Keratinocyte (primary cell): ENCODE measurements around the gene SNPH. TPM values are rescaled to one million over a fixed set of nuclear protein-coding genes. Genes with fewer than 3 reads are reported as not detected.

Source experiments
- DNase-seq: peaks from one replicate; pipeline ENCODE4 v3.0.0-alpha.2; 2011; ENCODE audit warnings: low read depth, missing footprints, low spot score
- FAIRE-seq: peaks from 2 replicates; lab custom pipeline; 2011; peaks lifted over from hg19 to GRCh38; lab: Jason Lieb, UNC
- H2AFZ ChIP-seq: 2 replicates; pipeline ENCODE4 v1.6.0; 2012; ENCODE audit warnings: low read length, control low read depth, inconsistent platforms; ENCODE audit not compliant: control insufficient read depth
- H3K27ac ChIP-seq: 2 replicates; pipeline ENCODE4 v1.5.1; 2011; ENCODE audit warnings: low read length; ENCODE audit not compliant: control insufficient read depth, insufficient read depth
- H3K27me3 ChIP-seq: 3 replicates; pipeline ENCODE4 v1.6.0; 2011; ENCODE audit warnings: low read length; ENCODE audit not compliant: control insufficient read depth, insufficient read depth; ENCODE audit errors: extremely low read depth
- H3K36me3 ChIP-seq, 2 experiments: 2 replicates in 1 of 2; 3 replicates in 1 of 2; pipeline ENCODE4 v1.5.1; 2011; ENCODE audit warnings: low read length in 2 of 2, mild to moderate bottlenecking in 1 of 2; ENCODE audit not compliant: control insufficient read depth in 2 of 2, insufficient read depth in 2 of 2; ENCODE audit errors: extremely low read depth in 1 of 2
- H3K4me1 ChIP-seq: 3 replicates; pipeline ENCODE4 v1.5.1; 2011; ENCODE audit warnings: low read length; ENCODE audit not compliant: control insufficient read depth, insufficient read depth; ENCODE audit errors: extremely low read depth
- H3K4me2 ChIP-seq: 3 replicates; pipeline ENCODE4 v1.6.0; 2011; ENCODE audit warnings: low read depth, low read length; ENCODE audit not compliant: control insufficient read depth, insufficient read depth; ENCODE audit errors: extremely low read depth
- H3K4me3 ChIP-seq, 3 experiments: fragments of 200-600 bp in 1 of 3; sonication (generic) in 1 of 3; 2 replicates in 2 of 3; 3 replicates in 1 of 3; pipeline ENCODE4 v1.5.1; 2011 to 2016; ENCODE audit warnings: low read length in 3 of 3, mild to moderate bottlenecking in 3 of 3, control low read depth in 2 of 3, inconsistent platforms in 1 of 3, low read depth in 1 of 3, mixed read lengths in 1 of 3, mixed run types in 1 of 3, moderate library complexity in 1 of 3; ENCODE audit not compliant: control insufficient read depth in 2 of 3, insufficient read depth in 2 of 3; ENCODE audit errors: extremely low read depth in 1 of 3
- H3K79me2 ChIP-seq: 2 replicates; pipeline ENCODE4 v1.6.0; 2012; ENCODE audit warnings: low read length; ENCODE audit not compliant: control insufficient read depth, insufficient read depth
- H3K9ac ChIP-seq: 3 replicates; pipeline ENCODE4 v1.6.0; 2011; ENCODE audit warnings: low read length; ENCODE audit not compliant: control insufficient read depth, insufficient read depth; ENCODE audit errors: extremely low read depth
- H3K9me1 ChIP-seq: 3 replicates; pipeline ENCODE4 v1.6.0; 2011; ENCODE audit warnings: low read length; ENCODE audit not compliant: control insufficient read depth, insufficient read depth; ENCODE audit errors: extremely low read depth
- H3K9me3 ChIP-seq: 2 replicates; pipeline ENCODE4 v1.5.1; 2012; ENCODE audit warnings: low read depth, low read length; ENCODE audit not compliant: control insufficient read depth
- H4K20me1 ChIP-seq: 3 replicates; pipeline ENCODE4 v1.6.0; 2011; ENCODE audit warnings: low read length; ENCODE audit not compliant: control insufficient read depth, insufficient read depth; ENCODE audit errors: extremely low read depth
- EZH2 ChIP-seq: IDR thresholded peaks from one replicate; pipeline ENCODE4 v1.6.1; 2012; ENCODE audit warnings: inconsistent platforms, mild to moderate bottlenecking, low read length, moderate library complexity
- dilution Hi-C: fragments of 300-500 bp; cut with MboI; formaldehyde crosslinking; loops from one replicate; pipeline ENCODE4 v1.7.0; 2020; ENCODE audit warnings: low sequenced_read_pairs; ENCODE audit not compliant: extremely low pct_ligation_motif_present
- polyA plus RNA-seq, 5 experiments: library from polyadenylated mRNA; depleted of rRNA in 3 of 5; stranded (reverse) in 3 of 5; stranded (forward) in 1 of 5; unstranded in 1 of 5; fragments of >200 nt; gene quantifications; 1 replicate in 1 of 5; 2 replicates in 3 of 5; 3 replicates in 1 of 5; pipeline versions ENCODE4 v1.2.1 to v1.2.3, GENCODE V29; 2011 to 2012; ENCODE audit warnings: missing spikeins in 2 of 5, low read depth in 1 of 5, low replicate concordance in 1 of 5
- TF ChIP-seq, protein P1 (sequence below), 3 experiments: IDR thresholded peaks in 1 of 3; conservative IDR thresholded peaks in 1 of 3; optimal IDR thresholded peaks in 1 of 3; 2 replicates in 2 of 3; 3 replicates in 1 of 3; pipeline versions ENCODE3 to v1.5.1; 2011; ENCODE audit warnings: low read length in 3 of 3, mild to moderate bottlenecking in 3 of 3, moderate library complexity in 2 of 3, control low read depth in 1 of 3, inconsistent platforms in 1 of 3; ENCODE audit not compliant: insufficient read depth in 2 of 3; ENCODE audit errors: extremely low read depth in 1 of 3

SNPH gene
- polyA plus RNA-seq, 1 donor (not counting 4 experiments of a cell fraction or from before 2014, with no cell fraction given) = 1.3 TPM

DNA sequence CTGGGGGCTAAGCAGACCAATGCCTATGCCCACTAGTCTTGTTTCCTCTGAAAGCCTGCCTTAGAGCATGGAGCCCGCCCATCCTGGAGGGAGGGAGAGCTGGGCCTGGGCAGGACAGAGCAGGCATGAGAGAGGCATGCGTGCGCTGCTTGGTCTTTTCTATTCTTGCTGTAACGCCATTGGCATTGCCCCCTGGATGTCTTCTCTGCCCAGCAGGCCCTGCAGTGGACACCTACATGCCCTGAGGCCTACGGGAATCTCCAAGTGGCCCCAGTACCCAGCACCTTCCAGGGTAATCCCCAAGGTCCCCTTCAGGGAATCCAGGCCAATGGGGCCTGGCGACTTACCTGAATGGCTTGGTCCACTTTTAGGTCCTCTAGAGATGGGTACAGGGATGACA is 53.9 kb downstream of the SNPH start:
- Histone ChIP-seq H3K4me1 (peaks cover 19% of the 10 kb centered on the region), H3K9me1 (no peaks in the 10 kb centered on the region), H3K36me3 (peaks cover 0 to 5% of the 10 kb centered on the region in 2 experiments), H4K20me1 (no peaks in the 10 kb centered on the region), H3K4me3 (no peak overlapping the region), H2AFZ (no peak overlapping the region), H3K4me2 (no peak overlapping the region), H3K9me3 (no peaks in the 10 kb centered on the region), H3K79me2 (no peaks in the 10 kb centered on the region), H3K27me3 (no peaks in the 10 kb centered on the region), H3K9ac (no peak overlapping the region), H3K27ac (no peak overlapping the region)
- dilution Hi-C loops = no loop called here
- TF ChIP-seq EZH2 = no peak
- TF ChIP-seq, protein P1, sequence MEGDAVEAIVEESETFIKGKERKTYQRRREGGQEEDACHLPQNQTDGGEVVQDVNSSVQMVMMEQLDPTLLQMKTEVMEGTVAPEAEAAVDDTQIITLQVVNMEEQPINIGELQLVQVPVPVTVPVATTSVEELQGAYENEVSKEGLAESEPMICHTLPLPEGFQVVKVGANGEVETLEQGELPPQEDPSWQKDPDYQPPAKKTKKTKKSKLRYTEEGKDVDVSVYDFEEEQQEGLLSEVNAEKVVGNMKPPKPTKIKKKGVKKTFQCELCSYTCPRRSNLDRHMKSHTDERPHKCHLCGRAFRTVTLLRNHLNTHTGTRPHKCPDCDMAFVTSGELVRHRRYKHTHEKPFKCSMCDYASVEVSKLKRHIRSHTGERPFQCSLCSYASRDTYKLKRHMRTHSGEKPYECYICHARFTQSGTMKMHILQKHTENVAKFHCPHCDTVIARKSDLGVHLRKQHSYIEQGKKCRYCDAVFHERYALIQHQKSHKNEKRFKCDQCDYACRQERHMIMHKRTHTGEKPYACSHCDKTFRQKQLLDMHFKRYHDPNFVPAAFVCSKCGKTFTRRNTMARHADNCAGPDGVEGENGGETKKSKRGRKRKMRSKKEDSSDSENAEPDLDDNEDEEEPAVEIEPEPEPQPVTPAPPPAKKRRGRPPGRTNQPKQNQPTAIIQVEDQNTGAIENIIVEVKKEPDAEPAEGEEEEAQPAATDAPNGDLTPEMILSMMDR (optimal IDR thresholded peaks at IDR 0.05 in 1 of 3, IDR thresholded peaks at IDR 0.05 in 1 of 3, conservative IDR thresholded peaks at IDR 0.05 in 1 of 3; ENCODE audit: extremely low read depth in 1 of 3, insufficient read depth in 2 of 3, low read length in 3 of 3) = no peak
- FAIRE-seq (no peak), DNase-seq (no peak)

DNA sequence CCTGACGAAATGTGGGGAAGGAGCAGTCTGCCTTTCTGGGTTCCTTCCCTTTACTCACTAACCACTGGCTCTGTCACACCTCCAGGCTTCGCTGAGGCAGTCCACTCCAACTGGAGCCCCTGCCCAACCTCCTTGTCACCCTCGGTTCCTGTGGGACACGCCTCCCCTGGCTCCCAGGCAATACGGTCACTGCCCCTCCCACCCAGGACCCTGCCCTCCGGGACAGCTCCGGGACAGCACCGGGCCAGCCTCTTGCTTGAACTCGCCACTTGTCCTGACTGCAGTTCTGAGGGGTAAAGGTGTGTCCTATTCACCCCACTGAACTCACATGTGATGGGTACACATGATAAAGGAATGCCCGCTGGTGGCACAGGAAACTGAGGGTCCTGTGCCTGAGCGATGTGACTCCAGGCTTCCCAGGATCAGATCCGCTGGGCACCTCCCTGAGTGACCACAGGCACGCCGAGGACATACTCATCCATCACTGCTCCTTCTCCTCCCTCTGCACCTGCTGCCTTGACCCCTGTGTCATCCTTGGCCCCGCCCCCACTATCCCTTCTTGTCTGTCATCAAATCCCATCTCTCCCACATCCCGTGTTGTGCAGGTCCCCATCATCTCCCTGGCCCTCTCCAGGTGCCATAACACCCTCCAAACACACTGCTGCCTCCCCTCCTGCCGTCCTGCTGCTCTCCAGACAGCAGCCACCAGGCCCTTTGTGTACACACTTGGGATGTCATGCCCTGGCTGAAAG is 55.0 kb downstream of the SNPH start:
- TF ChIP-seq, protein P1 (optimal IDR thresholded peaks at IDR 0.05 in 1 of 3, IDR thresholded peaks at IDR 0.05 in 1 of 3, conservative IDR thresholded peaks at IDR 0.05 in 1 of 3; ENCODE audit: extremely low read depth in 1 of 3, insufficient read depth in 2 of 3, low read length in 3 of 3) = no peak
- TF ChIP-seq EZH2 = no peak
- FAIRE-seq (no peak), DNase-seq (no peak)
- H3K4me3 ChIP-seq = no peak overlapping the region
- no peak overlapping the region for H3K27ac ChIP-seq
- no peaks in the 10 kb centered on the region for H4K20me1 ChIP-seq
- H3K79me2 ChIP-seq = peaks cover 8% of the 10 kb centered on the region
- H3K4me1 ChIP-seq = peaks cover 22% of the 10 kb centered on the region
- no peak overlapping the region for H3K4me2 ChIP-seq
- no peaks in the 10 kb centered on the region for H3K9me3 ChIP-seq
- H3K9ac ChIP-seq = no peak overlapping the region
- no peak overlapping the region for H2AFZ ChIP-seq
- peaks cover 0 to 5% of the 10 kb centered on the region in 2 experiments for H3K36me3 ChIP-seq
- dilution Hi-C loops = no loop called here
- H3K9me1 ChIP-seq = no peaks in the 10 kb centered on the region
- no peaks in the 10 kb centered on the region for H3K27me3 ChIP-seq
